GM18499 (cell line): ENCODE measurements around the gene TCN2.
A peak's percentile ranks its signal among the peaks of the same experiment; 100 is the strongest.
"Not testable (repeated sequence)": the region's sequence is repeated elsewhere in the genome, so short reads cannot be mapped to it uniquely, and the experiment has no call there.

Source experiments
- ATAC-seq: cut with Tn5 transposase; IDR thresholded peaks from one replicate; pipeline ENCODE4 v1.9.1; 2021; ENCODE audit warnings: moderate number of reproducible peaks; ENCODE audit not compliant: insufficient read depth, unreplicated experiment

The TCN2 gene

DNA sequence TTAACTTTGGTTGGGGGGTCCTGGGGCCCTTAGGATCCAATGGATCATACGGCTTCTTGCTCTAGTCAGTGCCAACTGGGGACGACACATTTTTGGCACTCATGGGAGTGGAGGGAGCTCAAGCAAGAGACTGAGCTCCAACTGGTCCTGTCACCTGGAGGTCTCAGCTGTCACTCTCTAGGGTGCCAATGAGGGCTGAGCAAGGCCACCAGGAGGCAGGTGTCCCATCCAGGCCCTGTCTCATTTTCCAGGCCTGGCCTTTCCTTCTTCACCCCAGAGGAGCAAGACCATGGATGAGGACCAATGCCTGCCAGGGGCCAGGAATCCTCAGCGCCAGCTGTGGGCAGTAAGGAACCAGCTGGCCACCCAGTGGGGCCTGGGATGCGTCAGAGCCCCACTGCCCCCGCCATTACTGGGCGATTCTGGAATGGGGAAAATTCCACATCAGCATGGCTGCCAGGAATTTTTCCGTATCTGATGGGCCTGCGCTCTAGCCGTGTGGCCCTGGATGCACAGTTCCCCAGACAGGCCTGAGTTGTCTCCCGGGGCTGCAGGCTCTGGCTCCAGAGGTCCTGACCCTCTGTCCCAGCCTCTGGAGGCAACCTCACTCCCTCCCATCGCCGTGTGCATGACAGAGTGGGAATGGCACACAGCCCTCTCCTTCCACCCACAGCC is 31.8 kb upstream of the TCN2 start:
- no peak for ATAC-seq

DNA sequence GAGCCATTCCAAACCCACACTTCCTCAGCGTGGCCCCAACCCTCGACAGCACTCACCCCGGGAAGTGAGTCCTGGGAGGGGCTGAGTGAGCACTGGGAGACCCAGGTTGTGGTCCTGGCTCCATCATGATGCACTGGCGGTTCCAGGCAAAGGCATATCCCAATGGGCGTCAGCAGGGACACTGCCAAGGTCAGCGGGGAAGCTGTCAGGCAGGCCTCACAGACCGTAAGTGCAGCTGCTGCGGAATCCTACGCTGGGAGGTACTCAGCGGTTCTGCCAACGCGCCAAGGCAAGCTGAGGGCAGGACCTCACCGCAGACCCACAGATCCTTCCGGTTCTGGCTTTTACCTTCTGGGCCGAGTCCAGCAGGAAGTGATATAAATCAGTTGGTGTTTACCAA is 31.1 kb upstream of the TCN2 start:
- ATAC-seq = no peak

DNA sequence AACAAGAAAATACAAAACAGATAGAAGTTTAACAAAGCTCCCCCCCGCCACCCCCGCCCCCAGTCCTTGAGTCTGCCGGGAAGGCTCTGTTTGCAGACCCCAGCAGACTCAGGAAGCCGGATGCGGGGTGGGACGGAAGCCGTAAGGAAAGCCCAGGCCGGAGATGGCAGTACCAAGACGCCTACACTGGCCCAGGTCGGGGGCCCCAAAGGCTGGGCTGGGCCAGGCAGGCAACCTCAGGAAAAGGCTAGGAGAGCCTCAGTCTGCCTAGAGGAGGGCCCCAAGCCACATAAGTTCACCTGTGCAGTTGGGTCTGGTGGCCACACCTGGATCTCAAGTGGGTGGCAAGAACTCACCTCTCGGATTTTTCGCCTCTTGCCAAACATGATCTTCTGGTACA is 28.5 kb upstream of the TCN2 start:
- no peak for ATAC-seq

DNA sequence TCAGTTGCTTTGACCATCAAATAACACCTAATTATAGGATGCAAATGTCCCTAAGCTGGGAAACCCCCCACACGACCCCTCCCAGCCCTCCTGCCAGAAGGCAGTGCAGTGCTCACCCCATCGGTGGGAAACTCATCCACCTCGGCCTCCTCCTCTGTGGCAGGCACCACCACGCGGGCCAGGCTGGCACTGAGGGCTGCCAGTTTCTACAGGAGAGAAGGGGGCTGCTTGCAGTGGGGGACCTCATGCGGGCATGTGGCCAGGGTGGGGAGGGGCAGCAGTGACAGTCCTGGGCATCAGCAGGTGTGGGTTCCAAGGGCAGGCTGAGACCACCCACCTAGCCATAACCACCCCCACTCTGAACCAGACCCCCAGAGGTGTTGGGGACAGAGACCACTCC is 26.1 kb upstream of the TCN2 start:
- ATAC-seq = no peak

DNA sequence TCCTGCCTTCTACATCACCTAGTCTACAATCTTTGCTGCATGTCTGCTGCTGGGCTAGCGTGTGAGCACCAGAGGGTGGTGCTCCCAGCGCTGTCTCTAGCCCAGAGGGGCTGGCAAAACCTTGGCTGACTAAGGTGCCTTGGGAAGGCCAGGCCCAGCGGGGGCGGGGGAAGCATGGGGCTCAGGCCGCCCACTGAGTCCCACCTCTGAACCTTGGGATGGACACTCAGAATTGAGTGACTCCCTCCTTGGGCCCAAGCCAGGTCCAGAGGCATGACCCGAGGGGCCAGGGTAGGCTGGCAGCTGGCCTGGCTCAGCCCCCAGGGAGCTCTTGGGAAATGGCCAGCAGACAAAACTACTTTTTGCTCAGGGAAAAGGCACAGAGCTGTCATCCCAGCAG is 24.9 kb upstream of the TCN2 start:
- no peak for ATAC-seq

DNA sequence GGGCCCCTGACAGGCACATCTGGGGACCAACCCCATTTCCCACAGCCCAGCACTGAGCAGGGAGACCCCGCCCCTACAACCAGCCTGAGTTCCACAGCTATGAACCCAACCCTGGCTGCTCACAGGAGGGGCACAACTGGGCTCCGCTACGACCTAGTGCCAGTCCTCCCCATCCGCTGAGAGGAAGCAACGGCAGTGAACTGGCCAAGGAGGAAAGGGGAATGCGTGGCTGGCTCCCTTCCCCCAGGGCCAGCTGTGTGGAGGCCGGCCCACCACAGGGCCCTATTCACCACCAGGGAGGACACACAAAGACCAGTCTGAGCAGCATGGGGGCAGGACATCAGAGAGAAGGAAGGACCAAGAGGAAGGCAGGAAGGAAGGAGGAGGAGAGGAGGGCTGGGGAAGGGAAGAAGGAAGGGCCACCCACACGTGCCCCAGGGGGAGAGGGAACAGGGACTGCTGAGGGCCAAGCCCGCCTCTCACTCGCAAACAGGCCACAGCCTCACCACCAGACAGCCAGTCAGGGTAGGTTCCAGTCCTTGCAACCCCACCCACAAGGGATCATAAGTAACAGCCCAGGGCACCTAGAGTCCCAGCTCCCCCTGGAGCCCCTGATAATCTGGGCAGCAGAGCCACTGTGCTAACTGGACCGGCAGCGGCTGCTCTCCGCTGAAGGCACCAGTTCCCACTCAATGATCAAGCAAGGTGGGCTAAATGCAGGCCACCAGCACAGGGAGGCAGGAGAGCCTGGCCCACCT is 24.0 kb upstream of the TCN2 start:
- no peak for ATAC-seq

DNA sequence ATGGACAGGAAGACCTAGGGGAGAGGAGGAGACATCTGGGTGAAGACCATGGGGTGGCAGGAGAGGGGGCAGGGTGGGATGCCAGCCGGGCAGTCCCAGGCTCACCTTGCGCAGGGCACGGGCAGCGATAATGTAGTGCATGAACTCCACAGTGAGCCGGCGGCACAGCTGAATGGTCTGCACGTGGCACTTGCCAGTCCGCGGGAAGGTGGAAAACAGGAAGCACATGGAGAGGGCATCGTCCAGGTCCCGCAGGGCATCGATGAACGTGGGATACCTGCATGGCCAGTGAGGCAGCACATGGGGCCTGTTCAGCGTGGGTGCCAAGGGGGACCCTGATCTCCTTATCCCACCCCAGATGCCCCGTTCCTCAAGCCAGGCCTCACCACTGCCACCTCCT is 22.5 kb upstream of the TCN2 start:
- no peak for ATAC-seq

DNA sequence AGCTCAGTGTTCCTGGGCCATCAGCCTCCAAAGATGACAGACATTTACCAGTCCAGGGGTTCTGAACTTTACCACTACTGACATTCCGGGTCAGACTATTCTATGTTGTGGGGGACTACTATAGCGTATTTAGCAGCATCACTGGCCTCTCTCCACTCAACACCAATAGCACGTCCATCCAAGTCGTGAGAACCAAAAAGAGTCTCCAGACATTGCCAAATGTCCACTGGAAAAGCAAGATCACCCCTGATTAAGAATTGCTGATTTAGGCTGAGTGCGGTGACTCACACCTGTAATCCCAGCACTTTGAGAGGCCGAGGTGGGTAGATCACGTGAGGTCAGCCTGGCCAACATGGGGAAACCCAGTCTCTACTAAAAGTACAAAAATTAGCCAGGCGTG is 20.6 kb upstream of the TCN2 start:
- ATAC-seq = no peak

DNA sequence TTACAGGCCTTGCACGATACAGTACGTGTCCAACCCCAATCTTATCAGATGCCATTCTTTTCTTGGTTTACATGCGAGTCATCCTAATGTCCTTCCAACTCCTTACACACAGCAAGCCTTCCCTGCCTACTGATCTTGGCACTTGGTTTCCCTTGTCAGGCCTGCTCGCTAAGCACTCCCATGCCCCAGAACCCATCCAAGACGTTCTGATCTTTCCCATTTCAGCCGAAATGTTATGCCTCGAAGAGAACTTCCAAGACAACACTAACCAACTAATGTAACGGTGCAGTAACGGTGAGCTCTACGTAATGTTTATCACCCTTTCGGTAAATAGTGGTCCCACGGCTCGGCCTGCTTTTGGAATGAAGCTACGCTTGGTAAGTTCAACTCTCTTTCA is 15.8 kb upstream of the TCN2 start:
- ATAC-seq = no peak

DNA sequence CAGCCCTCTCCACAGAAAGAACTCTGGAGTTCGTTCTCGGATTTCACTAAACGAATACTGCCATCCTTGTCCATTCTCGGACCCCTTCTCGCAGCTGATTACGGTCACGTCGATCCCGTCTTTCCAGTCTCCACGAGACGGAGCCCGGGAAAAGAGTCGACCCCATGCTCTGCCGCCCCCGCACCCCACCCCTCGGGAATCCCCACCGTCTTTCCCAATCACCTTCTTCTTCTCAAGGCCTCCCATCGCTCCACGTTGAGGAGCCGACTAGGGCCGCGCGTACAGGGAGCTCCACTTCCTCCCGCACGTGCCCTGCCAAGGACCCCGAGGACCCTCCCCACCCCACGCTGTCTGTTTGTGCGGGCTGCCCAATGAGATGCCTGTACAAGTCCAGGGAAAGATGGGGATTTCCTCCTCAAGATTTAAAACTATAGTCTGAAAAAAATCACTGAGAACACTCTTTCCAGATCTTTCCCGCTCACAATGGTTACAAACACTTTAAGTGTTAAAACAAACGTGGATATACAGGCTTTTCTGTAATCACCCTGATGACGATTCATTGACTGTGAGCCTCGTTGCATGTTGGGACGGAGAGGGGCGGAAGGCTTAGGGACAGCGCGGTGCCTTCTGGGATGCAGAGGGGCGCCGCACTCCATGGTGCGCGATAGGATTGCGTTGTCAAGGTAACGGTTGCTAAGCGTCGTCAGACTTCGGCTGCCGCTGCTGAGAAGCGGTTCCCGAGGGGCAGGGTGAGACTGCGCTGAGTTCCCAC is 15.2 kb upstream of the TCN2 start, which contains the start of gene PES1:
Gene PES1, minus strand, starts transcription at position 323 of the 772 bp plus-strand sequence. Its CDS starts 77 bp downstream, at position 246.
- ATAC-seq = peak; percentile 85

DNA sequence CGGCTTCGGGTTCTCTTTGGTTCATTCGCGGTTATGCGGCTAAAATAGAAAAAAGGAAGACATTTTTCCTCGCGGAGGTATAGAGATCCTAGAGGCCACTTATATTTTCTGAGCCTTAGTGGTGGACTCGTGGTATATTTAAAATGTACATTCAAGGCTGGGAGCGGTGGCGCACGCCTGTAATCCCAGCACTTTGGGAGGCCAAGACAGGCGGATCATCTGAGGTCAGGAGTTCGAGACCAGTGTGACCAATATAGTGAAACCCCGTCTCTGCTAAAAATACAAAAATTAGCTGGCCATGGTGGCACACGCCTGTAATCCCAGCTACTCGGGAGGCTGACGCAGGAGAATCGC is 14.6 kb upstream of the TCN2 start:
- ATAC-seq = not testable (repeated sequence)

DNA sequence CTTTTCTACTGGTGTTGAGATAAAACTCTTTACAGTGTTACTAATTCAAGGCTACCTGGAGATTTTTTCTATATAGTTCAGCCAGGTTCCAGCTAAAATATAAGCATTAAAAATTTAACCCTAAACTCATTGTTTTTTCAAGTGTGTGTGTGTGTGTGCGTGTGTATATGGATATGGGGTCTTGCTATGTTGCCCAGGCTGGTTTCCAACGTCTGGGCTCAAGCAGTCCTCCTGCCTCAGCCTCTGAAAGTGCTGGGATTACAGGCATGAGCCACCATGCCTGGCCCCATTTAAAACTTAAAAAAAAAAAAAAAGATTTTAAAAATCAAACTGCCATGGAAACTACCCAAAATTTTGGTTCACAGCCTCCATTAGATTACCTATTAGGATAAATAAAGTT is 10.8 kb upstream of the TCN2 start:
- no peak for ATAC-seq

DNA sequence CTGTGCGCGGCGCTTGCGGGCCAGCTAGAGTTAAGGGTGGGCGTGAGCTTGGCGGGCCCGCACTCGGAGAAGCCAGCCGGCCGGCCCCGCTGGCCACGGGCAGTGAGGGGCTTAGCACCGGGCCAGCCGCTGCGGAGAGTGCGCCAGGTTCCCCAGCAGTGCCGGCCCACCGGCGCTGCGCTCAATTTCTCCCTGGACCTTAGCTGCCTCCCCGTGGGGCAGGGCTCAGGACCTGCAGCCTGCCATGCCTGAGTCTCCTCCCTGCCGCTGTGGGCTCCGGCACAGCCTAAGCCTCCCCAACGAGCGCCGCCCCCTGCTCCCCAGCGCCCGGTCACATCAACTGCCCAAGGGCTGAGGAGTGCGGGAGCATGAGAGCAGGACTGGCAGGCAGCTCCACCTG is 10.1 kb upstream of the TCN2 start:
- ATAC-seq = no peak

DNA sequence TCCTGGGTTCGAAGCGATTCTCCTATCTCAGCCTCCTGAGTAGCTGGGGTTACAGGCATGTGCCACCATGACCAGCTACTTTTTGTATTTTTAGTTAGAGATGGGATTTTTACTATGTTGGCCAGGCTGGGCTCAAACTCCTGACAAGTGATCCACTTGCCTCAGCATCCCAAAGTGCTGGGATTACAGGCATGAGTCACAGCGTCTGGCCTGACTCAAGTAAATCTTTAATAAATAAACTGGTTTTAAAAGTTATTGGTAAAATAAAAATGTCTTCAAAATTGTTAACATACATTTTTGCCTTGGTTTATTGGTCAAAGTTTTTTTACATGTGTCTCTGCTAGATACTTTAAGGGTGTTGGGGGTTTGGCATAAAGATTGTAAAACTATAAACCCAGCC is 8.0 kb upstream of the TCN2 start:
- ATAC-seq = no peak

DNA sequence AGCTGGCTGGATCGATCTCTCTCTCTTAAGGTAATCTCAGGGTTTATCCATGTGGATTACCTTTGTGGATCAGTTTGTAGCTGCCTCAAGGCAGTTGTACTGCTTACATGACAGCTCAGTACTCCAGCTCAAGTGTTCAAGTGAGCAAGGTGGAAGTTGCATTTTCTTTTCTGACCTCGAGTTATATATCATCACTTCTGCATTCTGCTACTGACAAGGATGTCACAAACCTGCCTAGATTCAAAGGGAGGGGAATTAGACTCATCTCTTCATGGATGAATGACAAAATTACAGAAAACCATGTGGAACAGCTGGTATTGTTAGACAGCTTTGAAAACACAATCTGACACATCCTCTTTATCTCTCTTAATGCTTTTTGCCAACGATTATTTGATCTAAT is 6.1 kb upstream of the TCN2 start:
- ATAC-seq = no peak

DNA sequence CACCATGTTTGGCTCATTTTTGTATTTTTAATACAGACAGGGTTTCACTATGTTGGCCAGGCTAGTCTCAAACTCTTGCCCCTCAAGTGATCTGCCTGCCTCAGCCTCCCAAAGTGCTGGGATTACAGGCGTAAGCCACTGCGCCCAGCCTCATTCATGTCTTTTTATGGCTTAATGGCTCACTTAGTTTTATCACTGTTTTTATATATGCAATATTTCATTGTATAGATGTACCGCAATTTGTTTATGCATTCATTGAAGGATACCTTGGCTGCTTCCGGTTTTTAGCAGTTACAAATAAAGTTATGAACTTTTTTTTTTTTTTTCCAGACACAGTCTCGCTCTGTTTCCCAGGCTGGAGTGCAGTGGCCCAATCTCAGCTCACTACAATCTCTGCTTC is 5.5 kb upstream of the TCN2 start:
- no peak for ATAC-seq

DNA sequence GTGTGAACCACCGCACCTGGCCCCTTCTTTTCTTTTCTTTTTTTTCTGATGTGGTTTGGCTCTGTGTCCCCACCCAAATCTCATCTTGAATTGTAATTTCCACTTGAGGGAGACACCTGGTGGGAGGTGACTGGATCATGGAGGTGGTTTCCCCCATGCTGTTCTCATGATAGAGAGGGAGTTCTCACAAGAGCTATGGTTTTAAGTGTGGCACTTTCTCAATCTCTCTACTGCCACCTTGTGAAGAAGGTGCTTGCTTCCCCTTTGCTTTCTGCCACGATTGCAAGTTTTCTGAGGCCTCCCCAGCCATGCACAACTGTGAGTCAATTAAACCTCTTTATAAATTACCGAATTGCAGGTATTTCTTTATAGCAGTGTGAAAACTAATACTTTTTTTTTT is 4.9 kb upstream of the TCN2 start:
- no peak for ATAC-seq

DNA sequence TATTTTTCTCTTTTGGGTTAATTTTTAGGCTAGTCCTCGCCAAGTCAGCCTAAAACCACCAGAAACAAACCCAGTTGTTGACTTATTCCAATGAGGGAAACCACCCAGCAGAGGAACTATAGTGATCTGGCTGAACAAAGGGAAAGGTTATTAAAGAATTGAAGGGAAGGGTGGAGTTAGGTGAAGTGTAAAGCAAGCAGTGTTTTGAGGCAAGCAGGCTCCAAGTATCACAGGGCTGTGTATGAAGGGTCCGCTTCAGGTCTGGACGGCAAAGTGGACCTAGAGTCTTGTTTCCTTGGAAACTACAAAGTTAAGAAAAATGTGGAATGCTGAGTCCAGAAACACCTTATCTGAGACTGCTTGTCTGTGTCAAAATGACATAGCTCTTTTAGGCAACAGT is 3.2 kb upstream of the TCN2 start:
- ATAC-seq = no peak

DNA sequence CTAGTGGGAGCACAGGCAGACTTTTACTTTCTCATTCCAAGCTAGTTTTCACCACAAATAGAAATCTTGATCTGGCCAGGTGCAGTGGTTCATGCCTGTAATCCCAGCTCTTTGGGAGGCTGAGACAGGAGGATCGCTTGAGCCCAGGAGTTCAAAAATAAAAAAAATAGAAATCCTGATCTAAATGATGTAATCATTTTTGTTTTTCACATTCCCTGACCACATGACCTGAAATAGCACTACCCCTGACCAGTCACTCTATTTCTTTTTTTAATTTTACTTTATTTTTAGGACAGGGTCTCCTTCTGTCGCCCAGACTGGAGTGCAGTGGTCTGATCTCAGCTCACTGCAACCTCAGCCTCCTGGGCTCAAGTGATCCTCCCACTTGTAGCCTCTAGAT is 2.3 kb upstream of the TCN2 start:
- no peak for ATAC-seq

DNA sequence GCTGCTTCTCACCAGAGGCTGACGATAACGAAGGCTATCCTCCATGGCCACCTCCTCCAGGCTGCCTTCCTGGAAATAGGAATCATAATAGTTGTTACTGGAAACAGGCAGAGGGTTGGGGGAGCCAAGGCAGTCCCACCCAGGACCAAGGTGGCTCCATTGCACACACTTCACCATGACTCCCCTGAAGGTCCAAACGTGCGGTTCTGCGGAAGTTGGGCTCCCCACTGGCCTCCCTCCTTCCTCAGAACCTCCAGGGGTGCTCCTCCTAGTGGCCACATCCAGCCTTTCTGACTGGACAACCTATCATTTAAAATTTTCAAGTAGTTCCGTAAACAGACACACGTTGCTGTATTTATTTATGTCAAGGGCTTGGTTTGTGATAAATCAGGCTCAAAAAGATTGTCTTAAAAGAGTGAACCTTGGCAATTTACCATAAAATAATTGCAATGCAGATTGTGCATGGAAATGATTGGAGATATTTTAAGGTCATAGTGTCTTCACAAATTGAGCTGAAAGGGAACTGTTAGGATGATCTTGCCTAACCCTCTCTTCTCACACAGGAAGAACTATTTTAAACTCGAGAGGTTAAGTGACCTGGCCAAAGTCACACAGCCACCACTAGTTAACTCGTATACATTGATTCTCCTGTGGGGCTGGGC is 1.4 kb upstream of the TCN2 start:
- ATAC-seq = no peak
